GM12878 (cell line): ENCODE results near the gene ZNF592. TPM values are rescaled to one million over a fixed set of nuclear protein-coding genes. Genes with fewer than 3 reads are reported as not detected.
A peak's percentile ranks its signal among the peaks of the same experiment; 100 is the strongest.

Source experiments
- ATAC-seq: fragments of 200-7000 bp; cut with Tn5 transposase; 3 replicates; pipeline ENCODE4 v1.9.1; 2020; ENCODE audit warnings: mild to moderate bottlenecking, moderate library complexity
- BruUV-seq: library from RNA; stranded (reverse); fragments of 400-500 nt; replicated peaks from 2 replicates; lab custom pipeline; 2021; lab: Mats Ljungman, UMichigan
- CTCF ChIA-PET: fragments of 300-600 bp; sonication (Branson Sonifier 250); formaldehyde crosslinking; extraction: SDS; loops from one replicate; lab custom pipeline; 2021; ENCODE audit warnings: inconsistent platforms; lab: Yijun Ruan, JAX
- POLR2A ChIA-PET: fragments of 350-600 bp; formaldehyde crosslinking; extraction: SDS; loops from one replicate; lab custom pipeline; 2021; ENCODE audit warnings: inconsistent platforms; lab: Charles Lee
- RAD21 ChIA-PET: fragments of 300-600 bp; sonication (Branson Sonifier 250); formaldehyde crosslinking; loops from one replicate; lab custom pipeline; 2023; ENCODE audit warnings: antibody characterized with exemption; ENCODE audit not compliant: unreplicated experiment; lab: Charles Lee
- SMC1A ChIA-PET: fragments of 300-600 bp; sonication (Branson Sonifier 250); formaldehyde crosslinking; loops from one replicate; lab custom pipeline; 2023; ENCODE audit not compliant: unreplicated experiment, uncharacterized antibody; lab: Charles Lee
- DNase-seq: peaks from one replicate; pipeline ENCODE4 v3.0.0-alpha.2; 2011; ENCODE audit warnings: low read depth, low spot score
- FAIRE-seq: peaks from 3 replicates; lab custom pipeline; 2011; peaks lifted over from hg19 to GRCh38; lab: Jason Lieb, UNC
- H2AFZ ChIP-seq: 2 replicates; pipeline ENCODE4 v1.6.0; 2011; ENCODE audit warnings: low read depth, low read length, control low read depth; ENCODE audit not compliant: control insufficient read depth
- H3K27ac ChIP-seq: 2 replicates; pipeline ENCODE4 v1.5.1; 2011; ENCODE audit warnings: control low read depth; ENCODE audit not compliant: control insufficient read depth, insufficient read depth
- H3K27me3 ChIP-seq, 2 experiments: replicated peaks in 1 of 2; 2 replicates each; pipeline versions ENCODE4 v1.6.0 to v1.6.1; 2011; ENCODE audit warnings: low read length in 1 of 2; ENCODE audit not compliant: control insufficient read depth in 2 of 2, insufficient read depth in 2 of 2
- H3K36me3 ChIP-seq, 2 experiments: 2 replicates each; pipeline ENCODE4 v1.5.1; 2011; ENCODE audit warnings: low read length in 1 of 2; ENCODE audit not compliant: control insufficient read depth in 2 of 2, insufficient read depth in 2 of 2
- H3K4me1 ChIP-seq: 2 replicates; pipeline ENCODE4 v1.6.1; 2011; ENCODE audit warnings: mild to moderate bottlenecking, low read length, moderate library complexity, mixed read lengths; ENCODE audit not compliant: control insufficient read depth, insufficient read depth
- H3K4me2 ChIP-seq: 2 replicates; pipeline ENCODE4 v1.6.0; 2011; ENCODE audit warnings: control low read depth; ENCODE audit not compliant: control insufficient read depth, insufficient read depth
- H3K4me3 ChIP-seq: fragments of 200-600 bp; sonication (generic); 2 replicates; pipeline ENCODE4 v1.5.1; 2016
- H3K79me2 ChIP-seq: 2 replicates; pipeline ENCODE4 v1.6.0; 2011; ENCODE audit warnings: low read length; ENCODE audit not compliant: control insufficient read depth, insufficient read depth
- H3K9ac ChIP-seq: 2 replicates; pipeline ENCODE4 v1.8.0; 2011; ENCODE audit warnings: low read length, control low read depth, mixed read lengths; ENCODE audit not compliant: control insufficient read depth, insufficient read depth
- H3K9me3 ChIP-seq: replicated peaks from 3 replicates; pipeline ENCODE4 v1.5.1; 2011; ENCODE audit warnings: mild to moderate bottlenecking, low read length; ENCODE audit not compliant: control insufficient read depth, insufficient read depth
- H4K20me1 ChIP-seq: 2 replicates; pipeline ENCODE4 v1.6.0; 2011; ENCODE audit not compliant: control insufficient read depth, insufficient read depth
- BCL11A ChIP-seq: IDR thresholded peaks from 2 replicates; pipeline ENCODE4 v1.6.1; 2011; ENCODE audit warnings: low read depth, low read length
- JUNB ChIP-seq: IDR thresholded peaks from 2 replicates; pipeline ENCODE4 v1.6.1; 2016; ENCODE audit warnings: antibody characterized with exemption, mild to moderate bottlenecking
- SKIL ChIP-seq: fragments of 450-650 bp; IDR thresholded peaks from 2 replicates; pipeline ENCODE4 v1.6.1; 2017; ENCODE audit warnings: mild to moderate bottlenecking, low read depth, inconsistent platforms; ENCODE audit not compliant: poor library complexity, severe bottlenecking
- SREBF2 ChIP-seq: IDR thresholded peaks from 2 replicates; pipeline ENCODE4 v1.6.1; 2012; ENCODE audit warnings: mild to moderate bottlenecking, low read length
- WGBS: methylation state at CpG from one replicate; pipeline ENCODE4 v1.1.6; 2016; ENCODE audit warnings: low lambda C conversion rate; ENCODE audit not compliant: insufficient replicate concordance, insufficient coverage; ENCODE audit errors: missing lambda C conversion rate; 5-methylcytosine and 5-hydroxymethylcytosine counted together
- in situ Hi-C: fragments of 300-500 bp; cut with MboI; formaldehyde crosslinking; loops from 9 replicates; pipeline ENCODE4 v1.14.3; 2018; ENCODE audit warnings: mixed read lengths
- intact Hi-C: fragments of 100-400 bp; cut with micrococcal nuclease; formaldehyde crosslinking; loops from one replicate; pipeline ENCODE4 v1.14.2; 2022; ENCODE audit not compliant: unreplicated experiment
- polyA plus RNA-seq, 11 experiments: library from polyadenylated mRNA; depleted of rRNA in 4 of 11; unstranded in 6 of 11; stranded (reverse) in 5 of 11; fragments of >200 nt; fragmentation: Nextera tagmentation in 4 of 11; fragmentation: Illumina TruSeq in 1 of 11; extraction: Ambion mirVana in 4 of 11; extraction: Trizol in 1 of 11; gene quantifications; 1 replicate in 1 of 11; 2 replicates in 10 of 11; pipeline versions ENCODE4 v1.2.1 to v1.2.3, GENCODE V29; 2011 to 2016; ENCODE audit warnings: inconsistent platforms in 2 of 11, missing spikeins in 2 of 11, low read depth in 1 of 11
- total RNA-seq, 4 experiments: library from RNA; depleted of rRNA in 3 of 4; stranded (reverse); fragments of >200 nt in 3 of 4; fragmentation: Illumina TruSeq in 1 of 4; extraction: Trizol in 1 of 4; gene quantifications; 2 replicates each; pipeline versions ENCODE4 v1.2.1 to v1.2.3, GENCODE V29; 2013 to 2021

Gene ZNF592
- total and polyA plus RNA-seq, 10 of the 15 experiments (the other 5 are each of a cell fraction or from before 2014, with no cell fraction given) = 0.95 to 23.7 (median 8.6) TPM

GRCh38 chr15:84807228-84807627, 58.8 kb downstream of the ZNF592 start:
- SMC1A ChIA-PET = interaction anchor here (0.7 to 0.9 kb wide), 2 partner anchors 16 to 27 kb away, joined by 3 to 4 read pairs; no protein-coding TSS in a partner anchor
- intact Hi-C loops (no loop called here), in situ Hi-C loops (no loop called here)
- Histone ChIP-seq H3K27me3 (no peaks in the 10 kb centered on the region), H4K20me1 (no peaks in the 10 kb centered on the region), H3K4me3 (no peak overlapping the region), H3K4me1 (no peaks in the 10 kb centered on the region), H3K27ac (no peak overlapping the region), H3K79me2 (no peaks in the 10 kb centered on the region), H3K9ac (no peak overlapping the region), H2AFZ (no peak overlapping the region), H3K36me3 (peaks cover 0 to 3% of the 10 kb centered on the region in 2 experiments; a peak in 2 of 4 replicates), H3K4me2 (no peak overlapping the region), H3K9me3 (no peaks in the 10 kb centered on the region)
- no peak for DNase-seq
- WGBS = 32% methylated on average over 3 of the region's 3 CpGs
- RAD21 ChIA-PET = no interaction called here
- CTCF ChIA-PET = interaction anchor here (1.5 kb wide), 1 partner anchor 14 kb away, joined by 4 read pairs; no protein-coding TSS in a partner anchor
- no TSS peak for BruUV-seq
- TF ChIP-seq SKIL (no peak), JUNB (peak; percentile 64), SREBF2 (no peak), BCL11A (0 out of 2 replicates have a peak, but pooled peaks have one; percentile 33)
- ATAC-seq = peak; percentile 14; the same call in 1 of the 3 replicates
- POLR2A ChIA-PET = no interaction called here
- no peak for FAIRE-seq
